Thymus (tissue), 11 donors: ENCODE data around the gene RNF11. TPM values are rescaled to one million over a fixed set of nuclear protein-coding genes. Genes with fewer than 3 reads are reported as not detected.
"Not testable (repeated sequence)": the region's sequence is repeated elsewhere in the genome, so short reads cannot be mapped to it uniquely, and the experiment has no call there.

Source experiments
- DNase-seq, 9 donors: peaks; one replicate each; pipeline ENCODE4 v3.0.0-alpha.2; 2013; ENCODE audit warnings: low spot score in 9 of 9, low read depth in 6 of 9, missing footprints in 1 of 9
- H3K27ac ChIP-seq, 2 donors: one replicate each; pipeline ENCODE4 v1.5.1; 2013; ENCODE audit warnings: control low read depth in 1 of 2, low read depth in 1 of 2, low read length in 1 of 2, mild to moderate bottlenecking in 1 of 2, moderate library complexity in 1 of 2
- H3K27me3 ChIP-seq, 2 donors: one replicate each; pipeline ENCODE4 v1.5.1; 2013; ENCODE audit warnings: low read length in 1 of 2; ENCODE audit not compliant: control insufficient read depth in 2 of 2, insufficient read depth in 1 of 2
- H3K36me3 ChIP-seq, 2 donors: one replicate each; pipeline ENCODE4 v1.5.1; 2013; ENCODE audit warnings: low read length in 1 of 2, mild to moderate bottlenecking in 1 of 2, moderate library complexity in 1 of 2; ENCODE audit not compliant: control insufficient read depth in 2 of 2, insufficient read depth in 2 of 2
- H3K4me1 ChIP-seq, 2 donors: one replicate each; pipeline ENCODE4 v1.5.1; 2013; ENCODE audit warnings: low read length in 2 of 2; ENCODE audit not compliant: control insufficient read depth in 2 of 2, insufficient read depth in 2 of 2
- H3K4me3 ChIP-seq, 2 donors: one replicate each; pipeline ENCODE4 v1.5.1; 2013; ENCODE audit warnings: low read length in 2 of 2, control low read depth in 1 of 2, mild to moderate bottlenecking in 1 of 2
- H3K9me3 ChIP-seq, 2 donors: one replicate each; pipeline ENCODE4 v1.5.1; 2013; ENCODE audit warnings: low read length in 1 of 2, mild to moderate bottlenecking in 1 of 2; ENCODE audit not compliant: control insufficient read depth in 2 of 2, insufficient read depth in 1 of 2
- WGBS: extraction: QIAGEN DNeasy Blood & Tissue Kit; methylation state at CpG from one replicate; pipeline ENCODE4 v1.1.7; 2013; 5-methylcytosine and 5-hydroxymethylcytosine counted together
- polyA plus RNA-seq: library from polyadenylated mRNA; stranded (reverse); fragments of 200-250 nt; gene quantifications from one replicate; pipeline ENCODE4 v1.2.3, GENCODE V29; 2013
- total RNA-seq: library from RNA; stranded (reverse); fragments of 120-200 nt; gene quantifications from one replicate; pipeline ENCODE4 v1.2.4, GENCODE V29; 2013
- donor health status: healthy.

Gene RNF11
- total and polyA plus RNA-seq, 2 donors, result 45.2 to 67.9 TPM

DNA sequence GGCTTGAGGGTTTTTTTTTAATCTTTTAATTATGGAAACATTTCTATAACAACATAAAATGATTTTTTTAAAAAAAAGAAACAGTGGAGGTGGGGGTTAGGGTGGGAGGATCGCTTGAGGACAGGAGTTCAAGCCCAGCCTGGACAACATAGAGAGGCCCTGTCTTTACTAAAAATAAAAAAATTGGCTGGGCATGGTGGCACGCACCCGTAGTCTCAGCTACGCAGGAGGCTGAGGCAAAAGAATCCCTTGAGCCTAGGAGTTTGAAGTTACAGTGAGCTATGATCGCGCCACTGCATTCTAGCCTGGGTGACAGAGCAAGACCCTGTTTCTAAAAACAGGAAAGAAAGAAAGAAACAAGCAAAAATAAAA is 32.2 kb upstream of the RNF11 start:
- Histone ChIP-seq H3K36me3 (no peaks in the 10 kb centered on the region), H3K4me3 (no peak overlapping the region), H3K4me1 (peaks cover 4 to 8% of the 10 kb centered on the region in 2 donors), H3K27ac (no peak overlapping the region), H3K27me3 (no peaks in the 10 kb centered on the region), H3K9me3 (no peaks in the 10 kb centered on the region)
- WGBS, result 93% methylated on average over 6 of the region's 6 CpGs
- no peak for DNase-seq

DNA sequence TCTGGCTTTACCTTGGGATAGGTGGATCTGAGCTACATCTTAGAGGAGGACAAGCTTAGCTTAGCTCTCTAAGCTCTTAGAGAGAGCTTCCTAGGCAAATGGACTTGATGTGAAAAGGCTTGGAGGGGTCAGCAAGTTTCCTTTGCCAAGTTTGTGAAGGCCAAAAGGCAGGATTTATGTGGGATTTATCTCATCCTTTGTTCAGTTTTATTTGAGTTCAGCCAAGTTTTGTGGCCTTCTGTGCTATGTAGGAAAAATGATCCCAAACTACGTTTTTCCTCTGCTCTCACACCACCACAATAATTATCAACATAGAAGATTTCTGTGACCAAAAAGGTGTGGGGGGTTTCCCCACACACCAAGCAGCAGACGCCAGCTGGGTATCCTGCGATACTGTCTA is 26.0 kb upstream of the RNF11 start:
- DNase-seq, result no peak
- Histone ChIP-seq H3K27ac (no peak overlapping the region), H3K27me3 (no peaks in the 10 kb centered on the region), H3K4me3 (no peak overlapping the region), H3K36me3 (no peaks in the 10 kb centered on the region), H3K9me3 (no peaks in the 10 kb centered on the region), H3K4me1 (peaks cover 3% of the 10 kb centered on the region in 2 donors)
- 91% methylated on average over 3 of the region's 3 CpGs for WGBS

DNA sequence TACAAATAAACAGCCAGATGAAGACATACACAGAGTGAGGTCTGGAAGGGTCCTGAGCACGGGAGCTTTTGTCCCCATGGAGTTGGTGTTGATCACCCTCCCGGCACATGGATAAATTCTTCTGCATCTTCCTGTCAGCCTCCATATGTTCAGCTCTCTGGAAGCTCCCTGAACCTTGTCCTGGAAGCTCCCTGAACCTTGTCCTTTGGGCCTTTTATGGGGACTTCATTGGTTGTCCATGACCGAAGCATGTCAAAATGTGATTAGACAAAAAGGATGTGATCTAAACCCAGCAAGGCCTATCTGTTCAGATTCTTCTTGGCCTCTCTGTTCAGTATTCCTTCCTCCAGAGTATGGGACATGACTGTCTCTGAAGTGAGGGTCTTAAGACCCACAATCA is 25.4 kb upstream of the RNF11 start:
- DNase-seq, result no peak
- H3K9me3 ChIP-seq, result no peaks in the 10 kb centered on the region
- peaks cover 3% of the 10 kb centered on the region in 2 donors for H3K4me1 ChIP-seq
- H3K27me3 ChIP-seq, result no peaks in the 10 kb centered on the region
- H3K27ac ChIP-seq, result no peak overlapping the region
- no peaks in the 10 kb centered on the region for H3K36me3 ChIP-seq
- WGBS, result 95% methylated on average over 3 of the region's 3 CpGs
- H3K4me3 ChIP-seq, result no peak overlapping the region

DNA sequence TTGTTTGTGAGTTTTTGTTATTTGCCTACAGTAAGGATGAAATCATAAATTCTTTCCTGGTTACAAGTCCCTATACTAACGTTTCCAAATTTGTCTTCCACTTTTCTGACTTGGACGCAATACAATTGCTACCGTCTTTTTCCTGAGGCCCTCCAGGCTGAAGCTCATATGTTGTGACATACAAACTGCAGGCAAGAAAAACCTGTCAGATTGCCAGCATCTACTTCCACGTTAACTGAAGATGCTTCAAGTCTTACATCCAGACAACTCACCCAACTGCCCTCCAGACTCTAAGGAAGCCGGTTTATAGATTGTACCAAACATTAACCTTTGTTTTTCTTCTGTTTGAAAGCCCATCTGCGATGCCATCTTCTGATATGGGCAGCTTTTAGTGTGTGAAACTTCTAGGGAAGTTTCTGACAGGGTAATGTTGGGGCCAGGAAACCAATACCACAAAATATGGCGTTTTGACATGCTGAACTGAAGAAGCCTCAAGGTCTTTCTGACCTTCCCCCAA is 21.4 kb upstream of the RNF11 start:
- Histone ChIP-seq H3K27ac (no peak overlapping the region), H3K9me3 (no peaks in the 10 kb centered on the region), H3K27me3 (no peaks in the 10 kb centered on the region), H3K4me1 (peaks cover 3% of the 10 kb centered on the region in 2 donors), H3K36me3 (no peaks in the 10 kb centered on the region), H3K4me3 (no peak overlapping the region)
- WGBS, result 5% methylated on average over 7 of the region's 7 CpGs
- DNase-seq, result peak in 3 of 9 donors; percentile 10 to 47 (median 26)

DNA sequence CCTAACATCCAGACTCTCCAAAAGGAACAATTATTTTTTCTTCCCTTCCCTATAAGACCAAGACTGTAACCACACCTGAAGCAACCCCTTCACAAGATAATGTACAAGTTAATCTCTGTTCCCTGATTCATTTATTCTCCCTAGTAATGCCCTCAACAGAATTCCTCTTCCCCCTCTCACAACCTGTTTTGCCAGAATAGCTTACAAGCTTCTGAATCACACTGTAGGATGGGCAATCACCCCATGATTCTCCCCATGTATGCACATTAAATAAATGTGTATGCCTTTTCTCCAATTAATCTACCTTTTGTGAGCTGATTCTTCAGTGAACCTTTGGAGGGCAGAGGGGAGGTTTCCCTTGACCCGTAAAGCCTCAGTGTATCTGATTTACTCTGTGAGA is 20.9 kb upstream of the RNF11 start:
- H3K27me3 ChIP-seq, result no peaks in the 10 kb centered on the region
- H3K27ac ChIP-seq, result no peak overlapping the region
- H3K9me3 ChIP-seq, result no peaks in the 10 kb centered on the region
- no peaks in the 10 kb centered on the region for H3K36me3 ChIP-seq
- 95% methylated on average over 1 of the region's 1 CpG for WGBS
- H3K4me3 ChIP-seq, result no peak overlapping the region
- DNase-seq, result no peak
- H3K4me1 ChIP-seq, result peaks cover 3% of the 10 kb centered on the region in 2 donors

DNA sequence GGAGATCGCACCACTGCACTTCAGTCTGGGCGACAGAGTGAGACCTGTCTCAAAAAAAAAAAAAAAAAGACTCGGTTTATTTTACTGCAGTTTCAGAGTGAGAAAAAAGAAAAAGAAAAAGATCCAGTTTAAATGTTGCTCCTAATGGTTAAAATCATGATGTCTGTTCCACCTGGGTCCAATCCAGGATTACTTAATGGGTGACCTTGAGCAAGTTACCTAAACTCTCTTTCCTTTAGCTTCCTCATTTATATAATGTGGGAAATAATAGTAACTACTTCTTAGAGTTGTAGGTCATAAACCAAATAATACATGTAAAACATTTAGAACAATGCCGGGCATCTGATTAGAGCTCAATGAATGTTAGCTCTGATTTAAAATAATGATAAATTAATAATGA is 19.4 kb upstream of the RNF11 start:
- Histone ChIP-seq H3K27ac (no peak overlapping the region), H3K27me3 (no peaks in the 10 kb centered on the region), H3K4me1 (peaks cover 3% of the 10 kb centered on the region in 2 donors), H3K9me3 (no peaks in the 10 kb centered on the region), H3K36me3 (no peaks in the 10 kb centered on the region), H3K4me3 (no peak overlapping the region)
- WGBS, result over 99% methylated on average over 4 of the region's 4 CpGs
- DNase-seq, result no peak

DNA sequence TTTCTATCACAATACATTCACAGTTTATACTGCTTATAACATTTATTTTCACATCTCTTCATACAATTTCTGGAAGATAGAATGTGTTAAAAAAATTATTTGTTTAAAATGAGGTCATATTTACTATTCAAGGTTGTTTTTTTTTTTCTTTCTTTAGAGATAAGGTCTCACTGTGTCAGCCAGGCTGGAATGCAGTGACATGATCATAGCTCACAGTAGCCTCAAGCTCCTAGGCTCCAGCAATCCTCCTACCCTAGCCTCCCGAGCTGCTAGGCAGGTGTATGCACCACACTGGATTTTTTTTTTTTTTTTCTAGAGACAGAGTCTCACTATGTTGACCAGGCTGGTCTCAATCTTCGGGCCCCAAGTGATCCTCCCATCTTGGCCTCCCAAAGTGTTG is 19.0 kb upstream of the RNF11 start:
- Histone ChIP-seq H3K27me3 (no peaks in the 10 kb centered on the region), H3K4me3 (no peak overlapping the region), H3K27ac (no peak overlapping the region), H3K36me3 (no peaks in the 10 kb centered on the region), H3K9me3 (no peaks in the 10 kb centered on the region), H3K4me1 (peaks cover 3% of the 10 kb centered on the region in 2 donors)
- no peak for DNase-seq
- WGBS, result 94% methylated on average over 2 of the region's 2 CpGs

DNA sequence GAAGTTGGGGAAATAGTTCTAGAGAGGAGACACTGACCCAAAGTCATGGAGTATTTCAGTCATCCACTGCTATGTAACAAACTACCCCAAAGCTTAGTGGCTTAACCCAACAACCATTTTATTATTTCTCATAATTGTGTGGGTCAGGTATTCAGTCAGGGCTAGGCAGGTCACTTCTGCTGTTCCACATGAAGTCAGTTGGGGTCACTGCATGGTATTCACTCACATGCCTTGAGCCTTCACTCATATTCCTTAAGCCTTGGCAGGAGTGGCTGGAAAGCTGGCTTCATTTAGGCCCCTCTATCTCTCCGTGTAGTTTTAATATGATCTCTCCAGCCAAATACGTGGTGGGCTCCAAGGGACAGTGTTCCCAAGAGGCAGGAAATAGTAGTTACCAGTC is 17.5 kb upstream of the RNF11 start:
- no peak overlapping the region for H3K27ac ChIP-seq
- H3K4me3 ChIP-seq, result no peak overlapping the region
- no peaks in the 10 kb centered on the region for H3K9me3 ChIP-seq
- no peaks in the 10 kb centered on the region for H3K27me3 ChIP-seq
- no peaks in the 10 kb centered on the region for H3K36me3 ChIP-seq
- WGBS, result 96% methylated on average over 2 of the region's 2 CpGs
- DNase-seq, result no peak
- H3K4me1 ChIP-seq, result peaks cover 3% of the 10 kb centered on the region in 2 donors

DNA sequence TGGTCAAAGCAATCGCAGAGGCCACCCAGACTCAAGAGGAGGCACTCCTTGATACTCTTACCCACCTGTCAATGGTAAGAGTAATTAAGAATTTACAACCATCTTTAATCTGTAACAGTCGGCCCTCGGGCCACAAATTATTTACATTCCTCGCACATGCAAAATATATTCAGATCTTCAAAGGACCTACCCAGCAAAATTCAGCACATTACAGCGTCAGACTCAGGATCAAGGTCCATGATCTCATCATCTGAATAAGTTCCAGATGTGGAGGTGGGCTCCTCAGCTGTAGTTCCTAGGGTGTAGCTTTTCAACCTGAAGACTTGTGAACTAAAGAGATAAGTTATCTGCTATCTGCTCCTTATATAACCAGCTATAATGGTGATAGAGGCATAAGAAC is 17.1 kb upstream of the RNF11 start:
- WGBS, result 98% methylated on average over 5 of the region's 5 CpGs
- Histone ChIP-seq H3K27me3 (no peaks in the 10 kb centered on the region), H3K36me3 (no peaks in the 10 kb centered on the region)

DNA sequence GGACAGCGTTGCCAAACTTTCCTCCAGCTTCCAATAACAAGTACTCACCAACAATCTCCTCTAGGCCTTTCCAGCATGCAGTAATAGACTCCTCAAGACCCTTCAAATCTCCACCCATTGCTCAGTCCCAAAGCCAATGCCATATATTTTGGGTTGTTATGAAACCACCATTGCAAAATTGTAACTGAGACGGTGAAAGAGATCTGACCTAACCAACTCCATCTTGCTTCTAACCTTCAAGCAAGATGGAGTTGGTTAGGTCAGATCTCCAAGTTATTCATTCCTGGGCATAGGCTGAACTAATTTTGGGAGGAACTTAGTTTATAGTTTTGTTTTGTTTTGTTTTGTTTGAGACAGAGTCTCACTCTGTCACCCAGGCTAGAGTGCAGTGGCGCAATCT is 14.5 kb upstream of the RNF11 start:
- not testable (repeated sequence) for H3K27ac ChIP-seq, H3K4me1 ChIP-seq, H3K4me3 ChIP-seq, DNase-seq, H3K9me3 ChIP-seq, H3K27me3 ChIP-seq, H3K36me3 ChIP-seq
- WGBS, result 97% methylated on average over 3 of the region's 3 CpGs

More for the DNA sequence above, 17.1 kb upstream of the RNF11 start:
- Histone ChIP-seq H3K4me1 (peaks cover 3% of the 10 kb centered on the region in 2 donors), H3K9me3 (no peaks in the 10 kb centered on the region), H3K27ac (no peak overlapping the region), H3K4me3 (no peak overlapping the region)
- no peak for DNase-seq
